Measurements from ENCODE around the gene KRTAP12-3.

DNA sequence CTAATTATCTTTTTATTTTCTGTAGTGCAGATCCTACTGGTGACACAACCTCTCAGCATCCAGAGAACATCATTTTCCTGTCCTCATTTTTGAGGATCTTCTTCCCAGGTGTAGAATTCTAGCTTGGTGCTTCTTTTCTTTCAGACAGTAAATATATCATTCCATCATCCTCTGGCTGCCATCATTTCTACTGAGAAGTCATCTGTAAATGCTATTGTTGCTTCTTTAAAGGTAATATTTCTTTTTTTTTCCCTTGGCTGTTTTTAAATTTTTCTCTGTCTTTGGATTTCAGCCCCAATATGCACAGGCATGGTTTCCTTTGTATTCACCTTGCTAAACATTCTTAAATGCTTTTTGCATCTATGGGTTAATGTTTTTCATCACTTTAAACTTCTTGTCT, 34.2 kb upstream of the KRTAP12-3 start:
- no peak for TF ChIP-seq POLR2AphosphoS5 (IDR thresholded peaks at IDR 0.05)
- TF ChIP-seq CTCF (IDR thresholded peaks at IDR 0.05 in 8 of 11, conservative IDR thresholded peaks at IDR 0.05 in 3 of 11): no peak
